ENCODE measurements around the gene ACHE.
"Not testable (repeated sequence)": the region's sequence is repeated elsewhere in the genome, so short reads cannot be mapped to it uniquely, and the experiment has no call there.

ACHE gene

DNA sequence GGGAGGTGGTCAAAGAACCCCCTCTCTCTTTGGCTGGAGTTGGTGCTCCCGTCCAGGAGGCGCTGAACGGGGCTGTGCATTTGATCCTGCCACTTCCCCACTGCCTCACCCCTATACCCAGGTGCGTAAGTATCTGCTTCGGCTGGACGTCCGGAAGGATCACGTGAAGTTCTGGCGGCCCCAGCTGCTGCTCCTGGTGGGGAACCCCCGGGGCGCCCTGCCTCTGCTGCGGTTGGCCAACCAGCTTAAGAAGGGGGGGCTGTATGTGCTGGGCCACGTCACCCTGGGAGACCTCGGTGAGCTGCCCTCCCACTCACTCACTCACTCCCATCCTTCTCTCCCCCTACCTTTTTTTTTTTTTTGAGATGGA lies 34.1 kb downstream of the ACHE start:
- DNase-seq (ENCODE audit: low read depth in 2 of 2) = no peak

DNA sequence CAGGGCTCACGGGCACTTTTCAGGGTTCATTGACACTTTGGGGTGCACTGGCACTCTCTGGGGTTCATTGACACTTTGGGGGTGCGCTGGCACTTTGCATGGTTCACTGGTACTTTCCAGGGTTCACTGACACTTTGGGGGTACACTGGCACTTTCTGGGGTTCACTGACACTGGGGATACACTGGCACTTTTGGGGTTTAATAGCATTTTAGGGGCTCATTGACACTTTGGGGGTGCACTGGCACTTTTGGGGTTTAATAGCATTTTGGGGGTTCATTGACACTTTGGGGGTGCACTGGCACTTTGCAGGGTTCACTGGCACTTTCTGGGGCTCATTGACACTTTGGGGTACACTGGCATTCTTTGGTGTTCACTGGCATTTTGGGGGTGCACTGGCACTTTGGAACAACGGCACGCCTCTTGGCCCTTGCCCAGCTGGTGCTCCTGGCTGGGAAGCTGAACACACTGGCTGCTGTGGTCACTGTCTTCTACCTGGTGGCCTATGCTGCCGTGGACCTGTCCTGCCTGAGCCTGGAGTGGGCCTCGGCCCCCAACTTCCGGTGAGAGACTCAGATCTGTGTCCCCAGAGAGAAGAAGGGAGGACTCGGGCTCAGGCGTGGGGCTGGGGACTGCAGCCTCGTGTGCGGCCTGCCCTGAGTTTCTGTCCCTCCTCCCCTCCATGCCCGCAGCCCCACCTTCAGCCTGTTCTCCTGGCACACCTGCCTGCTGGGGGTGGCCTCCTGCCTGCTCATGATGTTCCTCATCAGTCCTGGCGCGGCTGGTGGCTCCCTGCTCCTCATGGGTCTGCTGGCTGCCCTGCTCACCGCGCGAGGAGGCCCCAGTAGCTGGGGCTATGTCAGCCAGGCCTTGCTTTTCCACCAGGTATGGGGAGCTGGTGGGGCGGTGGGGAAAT lies 34.7 kb downstream of the ACHE start:
- no peak for DNase-seq (ENCODE audit: low read depth in 2 of 2)

DNA sequence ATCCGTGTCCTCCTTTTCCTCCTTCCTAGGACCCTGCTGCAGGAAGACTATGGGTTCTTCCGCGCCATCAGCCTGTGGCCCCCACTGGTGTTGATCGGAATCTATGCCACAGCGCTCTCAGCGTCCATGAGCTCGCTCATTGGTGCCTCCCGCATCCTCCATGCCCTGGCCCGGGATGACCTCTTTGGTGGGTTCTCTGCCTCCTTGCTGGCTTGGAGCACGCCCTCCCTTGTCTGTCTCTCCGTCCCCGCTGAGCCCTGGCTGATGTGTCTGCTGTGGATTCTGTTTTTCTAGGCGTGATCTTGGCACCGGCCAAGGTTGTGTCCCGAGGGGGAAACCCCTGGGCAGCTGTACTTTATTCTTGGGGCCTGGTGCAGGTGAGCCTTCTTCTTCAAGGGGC lies 35.8 kb downstream of the ACHE start:
- DNase-seq (ENCODE audit: low read depth in 2 of 2) = no peak

DNA sequence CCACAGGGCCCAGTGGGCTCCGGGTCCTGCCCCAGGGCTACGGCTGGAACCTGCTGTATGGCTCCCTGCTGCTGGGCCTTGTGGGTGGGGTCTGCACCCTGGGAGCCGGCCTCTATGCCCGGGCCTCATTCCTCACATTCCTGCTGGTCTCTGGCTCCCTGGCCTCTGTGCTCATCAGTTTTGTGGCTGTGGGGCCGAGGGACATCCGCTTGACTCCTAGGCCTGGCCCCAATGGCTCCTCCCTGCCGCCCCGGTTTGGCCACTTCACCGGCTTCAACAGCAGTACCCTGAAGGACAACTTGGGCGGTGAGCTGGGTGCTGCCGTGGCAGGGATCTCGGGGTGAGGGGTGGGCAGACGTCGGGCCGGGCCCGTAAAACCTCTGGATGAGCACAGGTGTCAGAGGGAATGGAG lies 38.8 kb downstream of the ACHE start:
- no peak for DNase-seq (ENCODE audit: low read depth in 2 of 2)

DNA sequence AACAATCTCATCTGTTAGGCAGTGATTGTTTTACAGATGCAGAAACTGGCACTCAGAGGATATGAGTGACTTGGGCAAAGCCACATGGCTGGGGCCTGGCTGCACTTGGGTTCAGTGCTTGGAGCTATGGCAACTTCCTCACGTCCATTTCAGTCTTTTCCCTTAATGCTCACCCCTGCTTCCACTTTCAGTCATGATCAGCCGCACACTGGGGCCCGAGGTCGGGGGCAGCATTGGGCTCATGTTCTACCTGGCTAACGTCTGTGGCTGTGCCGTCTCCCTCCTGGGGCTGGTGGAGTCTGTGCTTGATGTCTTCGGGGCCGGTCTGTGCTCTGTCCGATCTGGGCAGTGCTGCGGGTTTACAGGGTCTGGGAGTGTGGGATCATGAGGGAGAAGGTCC lies 40.2 kb downstream of the ACHE start:
- DNase-seq (ENCODE audit: low read depth in 2 of 2) = no peak

DNA sequence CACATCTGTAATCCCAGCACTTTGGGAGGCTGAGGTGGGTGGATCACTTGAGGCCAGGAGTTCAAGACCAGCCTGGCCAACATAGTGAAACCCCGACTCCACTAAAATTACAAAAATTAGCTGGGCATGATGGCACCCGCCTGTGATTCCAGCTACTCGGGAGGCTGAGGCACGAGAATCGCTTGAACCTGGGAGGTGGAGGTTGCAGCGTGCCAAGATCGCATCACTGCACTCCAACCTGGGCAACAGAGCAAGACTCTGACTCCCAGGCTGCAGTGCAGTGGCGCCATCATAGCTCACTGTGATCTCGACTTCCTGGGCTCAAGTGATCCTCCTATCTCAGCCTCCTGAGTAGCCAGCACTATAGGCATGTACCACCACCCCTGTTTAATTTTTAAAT lies 40.8 kb downstream of the ACHE start:
- not testable (repeated sequence) for DNase-seq (ENCODE audit: low read depth in 2 of 2)

DNA sequence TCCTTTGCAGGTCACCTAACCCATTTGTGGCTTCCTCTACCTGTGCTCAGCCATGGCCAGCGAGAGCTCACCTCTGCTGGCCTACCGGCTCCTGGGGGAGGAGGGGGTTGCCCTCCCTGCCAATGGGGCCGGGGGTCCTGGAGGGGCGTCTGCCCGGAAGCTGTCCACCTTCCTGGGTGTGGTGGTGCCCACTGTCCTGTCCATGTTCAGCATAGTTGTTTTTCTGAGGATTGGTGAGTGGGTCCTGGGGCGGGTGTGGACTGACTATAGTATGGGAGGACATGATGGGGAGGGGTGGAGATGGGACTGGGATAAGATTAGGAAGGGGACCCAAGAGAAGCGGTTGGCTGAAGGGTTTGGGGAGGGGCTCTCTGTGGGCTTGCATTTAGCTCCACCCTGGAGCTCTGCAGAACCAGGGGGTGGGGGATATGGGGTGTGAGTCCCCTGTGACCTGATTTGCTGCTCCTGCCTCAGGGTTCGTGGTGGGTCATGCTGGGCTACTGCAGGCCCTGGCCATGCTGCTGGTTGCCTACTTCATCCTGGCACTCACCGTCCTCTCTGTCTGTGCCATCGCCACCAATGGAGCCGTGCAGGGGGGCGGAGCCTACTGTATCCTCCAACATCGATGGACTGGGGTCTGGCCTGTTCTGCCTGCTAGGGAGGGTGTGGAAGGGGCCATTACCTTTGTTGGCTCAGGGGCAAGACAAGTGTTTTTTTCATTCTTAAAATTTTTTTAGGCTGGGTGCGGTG lies 41.4 kb downstream of the ACHE start:
- no peak for DNase-seq (ENCODE audit: low read depth in 2 of 2)

DNA sequence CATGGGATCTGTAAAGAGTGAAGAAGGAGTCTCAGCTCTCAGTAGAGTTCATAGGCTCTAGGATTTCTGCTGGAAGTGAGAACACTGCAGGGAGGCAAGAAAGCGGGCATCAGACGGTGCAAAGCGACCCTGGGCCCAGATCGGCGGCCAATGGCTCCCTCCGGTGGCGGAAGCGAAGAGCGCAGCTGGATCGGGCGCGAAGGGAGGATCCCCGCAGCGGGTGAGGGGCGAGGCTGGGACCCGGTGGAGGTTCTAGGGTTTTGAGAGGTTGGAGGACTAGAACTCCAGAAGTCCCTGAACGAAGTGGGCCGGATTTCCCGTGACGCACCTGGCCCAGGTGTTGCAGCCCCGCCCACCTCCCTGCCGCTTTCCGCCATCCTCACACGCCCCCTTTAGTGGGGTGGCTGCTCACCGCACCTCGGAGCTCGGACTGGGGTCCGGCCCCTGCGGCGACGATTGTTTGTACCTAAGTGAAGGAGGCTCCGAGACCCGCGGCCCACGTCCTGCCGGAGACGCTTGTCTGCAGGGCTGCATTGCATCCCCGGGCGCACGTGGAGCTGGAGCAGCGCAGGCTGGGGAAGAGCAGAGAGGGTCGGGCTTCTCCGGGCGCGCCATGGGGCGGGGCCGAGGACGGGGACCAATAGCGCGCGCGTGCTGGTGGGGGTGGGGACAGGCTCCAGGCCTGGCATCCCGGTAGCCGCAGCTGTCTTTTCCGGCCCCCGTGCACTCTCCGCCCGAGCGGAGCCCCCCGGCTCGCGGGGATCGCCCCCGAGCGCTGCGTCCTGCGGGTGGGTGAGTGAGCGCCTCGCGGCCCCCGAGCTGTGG lies 43.4 kb downstream of the ACHE start, which contains the start of gene SLC12A9:
SLC12A9 (plus strand) TSS at position 666 of the 825 bp plus-strand sequence. CDS start 1,485 bp downstream, outside the sequence.
- peak; percentile 74 to 85 for DNase-seq (ENCODE audit: low read depth in 2 of 2)

DNA sequence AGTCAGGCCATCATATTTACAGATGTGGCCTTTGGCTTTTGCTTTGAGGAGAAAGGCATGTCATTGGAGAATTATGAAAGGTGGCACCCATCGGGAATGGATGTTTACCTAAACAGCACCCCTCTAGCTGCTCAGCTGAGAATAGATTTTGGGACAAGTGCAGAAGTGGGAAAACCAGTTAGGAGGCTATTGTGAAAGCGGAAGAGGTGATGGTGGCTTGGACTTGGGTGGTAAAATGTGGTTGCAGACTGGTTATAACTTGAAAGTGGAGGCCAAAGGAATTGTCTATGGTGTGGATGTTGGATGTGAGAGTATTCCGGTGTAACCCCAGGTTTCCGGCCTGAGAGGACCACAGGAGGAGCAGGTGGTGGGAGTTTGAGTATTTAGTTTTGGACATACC lies 48.3 kb downstream of the ACHE start:
- no peak for DNase-seq (ENCODE audit: low read depth in 2 of 2)

DNA sequence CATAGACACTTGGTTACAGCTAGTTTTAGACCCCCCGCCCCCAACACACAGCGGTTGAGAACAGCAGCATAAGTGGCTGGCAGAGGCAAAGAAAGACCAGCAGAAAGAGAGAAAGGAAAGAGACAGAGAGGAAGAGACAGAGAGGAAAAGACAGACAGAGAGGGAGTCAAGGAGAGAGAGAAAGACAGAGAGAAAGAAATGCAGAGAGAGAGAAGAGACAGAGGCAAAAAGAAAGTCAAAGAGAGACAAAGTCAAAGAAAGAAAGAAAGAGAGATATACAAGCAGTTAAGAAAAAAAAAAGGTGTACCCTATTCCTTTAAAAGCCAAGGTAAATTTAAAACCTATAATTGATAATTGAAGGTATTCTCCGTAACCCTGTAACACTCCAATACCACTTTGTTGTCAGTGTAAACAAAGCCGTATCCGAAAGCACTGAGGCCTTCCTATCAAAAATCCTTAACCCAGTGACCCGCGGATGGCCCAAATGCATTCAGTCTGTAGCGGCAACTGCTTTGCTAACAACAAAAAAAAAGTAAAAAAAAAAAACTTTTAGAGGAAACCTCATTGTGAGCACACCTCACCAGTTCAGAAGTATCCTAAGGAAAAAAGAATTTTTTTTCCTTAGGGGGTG lies 55.1 kb downstream of the ACHE start:
- no peak for DNase-seq (ENCODE audit: low read depth in 2 of 2)
